Effector CD4-positive, alpha-beta T cell (primary cell): ENCODE data around the gene SUSD2.
"Not testable (repeated sequence)": the region's sequence is repeated elsewhere in the genome, so short reads cannot be mapped to it uniquely, and the experiment has no call there.

Source experiments
- DNase-seq: peaks from one replicate; pipeline ENCODE4 v3.0.0-alpha.2; 2020

Gene SUSD2

GRCh38 chr22:24177456-24177855, 3.8 kb upstream of the SUSD2 start:
- no peak for DNase-seq

GRCh38 chr22:24178021-24178431, 3.3 kb upstream of the SUSD2 start:
- no peak for DNase-seq

GRCh38 chr22:24178502-24179440, 2.5 kb upstream of the SUSD2 start:
- DNase-seq: no peak

- DNase-seq: no peak
These were observed 1.6 kb upstream of the SUSD2 start for GRCh38 chr22:24179478-24180210.

- no peak for DNase-seq
These were observed 785 bp upstream of the SUSD2 start for GRCh38 chr22:24180316-24181087.

- no peak for DNase-seq
These were observed 961 bp downstream of the SUSD2 start for GRCh38 chr22:24181996-24182899.

- not testable (repeated sequence) for DNase-seq
These were observed 1.6 kb downstream of the SUSD2 start for GRCh38 chr22:24182900-24183246.

GRCh38 chr22:24183321-24184031, 2.2 kb downstream of the SUSD2 start:
- no peak for DNase-seq

- DNase-seq: no peak
These were observed 2.9 kb downstream of the SUSD2 start for GRCh38 chr22:24184057-24184798.

GRCh38 chr22:24185001-24185500, 3.8 kb downstream of the SUSD2 start:
- DNase-seq: no peak

- DNase-seq: no peak
These were observed 4.4 kb downstream of the SUSD2 start for GRCh38 chr22:24185501-24186351.

- DNase-seq: no peak
These were observed 5.1 kb downstream of the SUSD2 start for GRCh38 chr22:24186352-24186740.

- DNase-seq: no peak
These were observed 5.8 kb downstream of the SUSD2 start for GRCh38 chr22:24186892-24187670.

GRCh38 chr22:24187731-24188644, 6.7 kb downstream of the SUSD2 start:
- no peak for DNase-seq

GRCh38 chr22:24188705-24189248, 7.5 kb downstream of the SUSD2 start:
- DNase-seq: no peak

- no peak for DNase-seq
These were observed 8.2 kb downstream of the SUSD2 start for GRCh38 chr22:24189249-24190158.
